ENCODE data around the gene SLC35A3. TPM values are rescaled to one million over a fixed set of nuclear protein-coding genes. Genes with fewer than 3 reads are reported as not detected.

The SLC35A3 gene
- total RNA-seq, 1 donor from 2014 or later = 14.7 TPM

GRCh38 chr1:100076319-100076718 lies 106.5 kb downstream of the SLC35A3 start:
- no peaks in the 10 kb centered on the region for H3K27me3 Mint-ChIP-seq (ENCODE audit: low read depth)

DNA sequence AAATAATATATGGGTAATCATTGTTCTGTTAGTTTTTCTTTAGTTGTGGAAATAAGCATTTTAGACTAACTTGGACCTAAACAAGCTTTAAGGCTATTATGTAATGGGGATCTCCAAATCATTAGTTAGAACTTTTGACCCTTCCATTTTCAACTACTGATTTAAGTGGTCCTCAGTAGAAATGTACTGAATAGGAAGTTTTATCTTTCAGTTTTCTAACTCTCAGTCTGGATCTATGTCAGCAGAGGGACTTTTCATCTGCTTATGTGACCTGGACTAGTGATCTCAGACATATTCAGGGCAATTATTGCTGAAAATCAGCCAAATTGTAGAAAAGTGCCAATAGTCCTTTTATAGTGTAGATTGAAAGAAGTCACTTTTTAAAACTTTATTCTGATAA lies 106.9 kb downstream of the SLC35A3 start:
- TF ChIP-seq, protein P1, sequence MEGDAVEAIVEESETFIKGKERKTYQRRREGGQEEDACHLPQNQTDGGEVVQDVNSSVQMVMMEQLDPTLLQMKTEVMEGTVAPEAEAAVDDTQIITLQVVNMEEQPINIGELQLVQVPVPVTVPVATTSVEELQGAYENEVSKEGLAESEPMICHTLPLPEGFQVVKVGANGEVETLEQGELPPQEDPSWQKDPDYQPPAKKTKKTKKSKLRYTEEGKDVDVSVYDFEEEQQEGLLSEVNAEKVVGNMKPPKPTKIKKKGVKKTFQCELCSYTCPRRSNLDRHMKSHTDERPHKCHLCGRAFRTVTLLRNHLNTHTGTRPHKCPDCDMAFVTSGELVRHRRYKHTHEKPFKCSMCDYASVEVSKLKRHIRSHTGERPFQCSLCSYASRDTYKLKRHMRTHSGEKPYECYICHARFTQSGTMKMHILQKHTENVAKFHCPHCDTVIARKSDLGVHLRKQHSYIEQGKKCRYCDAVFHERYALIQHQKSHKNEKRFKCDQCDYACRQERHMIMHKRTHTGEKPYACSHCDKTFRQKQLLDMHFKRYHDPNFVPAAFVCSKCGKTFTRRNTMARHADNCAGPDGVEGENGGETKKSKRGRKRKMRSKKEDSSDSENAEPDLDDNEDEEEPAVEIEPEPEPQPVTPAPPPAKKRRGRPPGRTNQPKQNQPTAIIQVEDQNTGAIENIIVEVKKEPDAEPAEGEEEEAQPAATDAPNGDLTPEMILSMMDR (IDR thresholded peaks at IDR 0.05) = no peak
- Mint-ChIP-seq H3K4me1 (ENCODE audit: low read depth) (no peaks in the 10 kb centered on the region), H3K4me3 (ENCODE audit: unreplicated experiment) (no peak overlapping the region), H3K27me3 (ENCODE audit: low read depth) (no peaks in the 10 kb centered on the region), H3K9me3 (ENCODE audit: low read depth) (no peaks in the 10 kb centered on the region), H3K27ac (ENCODE audit: unreplicated experiment) (no peak overlapping the region), H3K36me3 (ENCODE audit: low read depth) (peaks cover 34% of the 10 kb centered on the region)
- DNase-seq (ENCODE audit: low spot score) = no peak

More at GRCh38 chr1:100076319-100076718, 106.5 kb downstream of the SLC35A3 start:
- Mint-ChIP-seq H3K4me1 (ENCODE audit: low read depth) (no peaks in the 10 kb centered on the region), H3K4me3 (ENCODE audit: unreplicated experiment) (no peak overlapping the region), H3K36me3 (ENCODE audit: low read depth) (peaks cover 36% of the 10 kb centered on the region), H3K9me3 (ENCODE audit: low read depth) (no peaks in the 10 kb centered on the region), H3K27ac (ENCODE audit: unreplicated experiment) (no peak overlapping the region)
- TF ChIP-seq, protein P1 (IDR thresholded peaks at IDR 0.05) = no peak
- no peak for DNase-seq (ENCODE audit: low spot score)

DNA sequence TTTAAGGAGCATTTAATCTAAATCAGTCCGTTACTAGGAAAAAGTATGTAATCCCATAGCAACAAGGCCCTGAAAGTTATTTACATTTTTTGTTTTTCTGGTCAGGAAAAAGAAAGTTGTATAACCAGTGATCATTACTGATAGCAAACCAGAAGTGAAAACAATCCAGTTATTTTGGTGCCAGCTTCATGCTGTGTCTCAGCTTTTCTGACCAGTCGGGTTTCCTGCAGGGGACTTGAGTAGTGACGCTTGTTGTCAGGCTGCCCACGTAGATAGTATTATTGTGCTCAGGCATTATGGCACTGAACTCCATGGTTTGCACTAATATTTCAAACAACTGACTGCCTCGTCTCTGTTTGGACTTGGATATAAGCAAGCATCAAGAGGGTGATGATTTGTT lies 107.7 kb downstream of the SLC35A3 start:
- H3K4me3 Mint-ChIP-seq (ENCODE audit: unreplicated experiment) = no peak overlapping the region
- H3K9me3 Mint-ChIP-seq (ENCODE audit: low read depth) = no peaks in the 10 kb centered on the region
- peaks cover 33% of the 10 kb centered on the region for H3K36me3 Mint-ChIP-seq (ENCODE audit: low read depth)
- DNase-seq (ENCODE audit: low spot score) = no peak
- H3K27ac Mint-ChIP-seq (ENCODE audit: unreplicated experiment) = no peak overlapping the region
- no peaks in the 10 kb centered on the region for H3K4me1 Mint-ChIP-seq (ENCODE audit: low read depth)
- H3K27me3 Mint-ChIP-seq (ENCODE audit: low read depth) = no peaks in the 10 kb centered on the region
- TF ChIP-seq, protein P1 (IDR thresholded peaks at IDR 0.05) = no peak

DNA sequence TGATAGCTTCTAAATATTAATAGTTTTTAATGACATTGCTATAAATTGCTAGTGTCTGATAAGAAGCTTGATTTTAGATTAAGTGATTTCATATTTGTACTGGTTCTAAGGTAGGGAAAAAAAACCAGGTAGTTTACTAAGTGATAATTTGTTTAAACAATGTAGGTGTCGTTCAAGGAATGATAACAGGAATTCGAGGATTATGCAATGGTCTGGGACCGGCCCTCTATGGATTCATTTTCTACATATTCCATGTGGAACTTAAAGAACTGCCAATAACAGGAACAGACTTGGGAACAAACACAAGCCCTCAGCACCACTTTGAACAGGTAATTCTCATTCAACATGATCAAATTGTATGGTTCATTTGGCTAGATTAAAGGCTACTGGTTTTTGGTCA lies 110.5 kb downstream of the SLC35A3 start:
- no peak overlapping the region for H3K27ac Mint-ChIP-seq (ENCODE audit: unreplicated experiment)
- H3K36me3 Mint-ChIP-seq (ENCODE audit: low read depth) = peaks cover 20% of the 10 kb centered on the region
- no peaks in the 10 kb centered on the region for H3K9me3 Mint-ChIP-seq (ENCODE audit: low read depth)
- DNase-seq (ENCODE audit: low spot score) = no peak
- no peak overlapping the region for H3K4me3 Mint-ChIP-seq (ENCODE audit: unreplicated experiment)
- TF ChIP-seq, protein P1 (IDR thresholded peaks at IDR 0.05) = no peak
- no peaks in the 10 kb centered on the region for H3K4me1 Mint-ChIP-seq (ENCODE audit: low read depth)
- H3K27me3 Mint-ChIP-seq (ENCODE audit: low read depth) = no peaks in the 10 kb centered on the region

Other genes with a start within 250 kb of the SLC35A3 start
- gene FRRS1, start 203.4 kb upstream of the SLC35A3 start, total RNA-seq = 2.0 to 5.2 TPM (median 2.2 TPM) in 3 replicates
- 12.6 to 16.5 TPM (median 13.5 TPM) in 3 replicates for gene AGL, start 119.6 kb upstream of the SLC35A3 start, total RNA-seq
- gene SASS6, start 162.9 kb downstream of the SLC35A3 start, total RNA-seq = 2.3 to 3.6 TPM (median 2.4 TPM) in 3 replicates
- gene TRMT13, start 163.2 kb downstream of the SLC35A3 start, total RNA-seq = 7.1 to 11.0 TPM (median 7.4 TPM) in 3 replicates
- gene LRRC39, start 208.3 kb downstream of the SLC35A3 start, total RNA-seq = 1.00 to 1.3 TPM in 2 of 3 replicates, not detected in the other

Measured in chondrocyte (in vitro differentiated cells).